Caki2 (cell line): ENCODE results near the gene PBX3. TPM values are rescaled to one million over a fixed set of nuclear protein-coding genes. Genes with fewer than 3 reads are reported as not detected.
A peak's percentile ranks its signal among the peaks of the same experiment; 100 is the strongest.
"Not testable (repeated sequence)": the region's sequence is repeated elsewhere in the genome, so short reads cannot be mapped to it uniquely, and the experiment has no call there.

Experiments used
- DNase-seq: peaks from one replicate; pipeline ENCODE4 v3.0.0-alpha.2; 2015; ENCODE audit warnings: low read depth
- in situ Hi-C: cut with HindIII; loops from 2 replicates; pipeline ENCODE4 v1.10.0; 2016; ENCODE audit warnings: low sequenced_read_pairs, low pct_unique_long_range_greater_than_20kb, mixed read lengths
- total RNA-seq: library from RNA; depleted of rRNA; stranded (reverse); fragments of >200 nt; shearing (Covaris generic); gene quantifications from 2 replicates; pipeline ENCODE4 v1.2.3, GENCODE V29; 2014; ENCODE audit warnings: low replicate concordance

The PBX3 gene
- total RNA-seq, 1 experiment from 2014 or later: 9.3 TPM

GRCh38 chr9:125766468-125767221 is 19.5 kb downstream of the PBX3 start:
- DNase-seq: no peak
- in situ Hi-C loops: no loop called here

- DNase-seq: no peak
- in situ Hi-C loops: no loop called here
Observed at GRCh38 chr9:125767349-125767748, 20.2 kb downstream of the PBX3 start.

GRCh38 chr9:125768803-125769202 is 21.6 kb downstream of the PBX3 start:
- in situ Hi-C loops: no loop called here
- DNase-seq: no peak

GRCh38 chr9:125771037-125771436 is 23.9 kb downstream of the PBX3 start:
- in situ Hi-C loops: no loop called here
- DNase-seq: no peak

- no peak for DNase-seq
- in situ Hi-C loops: no loop called here
Observed at GRCh38 chr9:125772740-125773139, 25.6 kb downstream of the PBX3 start.

GRCh38 chr9:125774106-125774505 is 26.9 kb downstream of the PBX3 start:
- DNase-seq: no peak
- in situ Hi-C loops: no loop called here

GRCh38 chr9:125776789-125777188 is 29.6 kb downstream of the PBX3 start:
- in situ Hi-C loops: not testable (repeated sequence)
- peak; percentile 5 for DNase-seq

GRCh38 chr9:125778538-125779219 is 31.5 kb downstream of the PBX3 start:
- in situ Hi-C loops: not testable (repeated sequence)

GRCh38 chr9:125779220-125779565 is 32.0 kb downstream of the PBX3 start:
- in situ Hi-C loops, DNase-seq: not testable (repeated sequence)

More at GRCh38 chr9:125778538-125779219, 31.5 kb downstream of the PBX3 start:
- not testable (repeated sequence) for DNase-seq

- in situ Hi-C loops: no loop called here
- DNase-seq: no peak
Observed at GRCh38 chr9:125782718-125783117, 35.5 kb downstream of the PBX3 start.

GRCh38 chr9:125784286-125785049 is 37.3 kb downstream of the PBX3 start:
- peak; percentile 54 for DNase-seq
- in situ Hi-C loops: no loop called here

- no peak for DNase-seq
- in situ Hi-C loops: no loop called here
Observed at GRCh38 chr9:125785248-125785751, 38.1 kb downstream of the PBX3 start.

GRCh38 chr9:125787715-125788114 is 40.5 kb downstream of the PBX3 start:
- in situ Hi-C loops: no loop called here

GRCh38 chr9:125789196-125789595 is 42.0 kb downstream of the PBX3 start:
- no peak for DNase-seq
- in situ Hi-C loops: no loop called here

More at GRCh38 chr9:125787715-125788114, 40.5 kb downstream of the PBX3 start:
- no peak for DNase-seq

GRCh38 chr9:125794708-125795107 is 47.5 kb downstream of the PBX3 start:
- in situ Hi-C loops: no loop called here
- no peak for DNase-seq

GRCh38 chr9:125795970-125796596 is 48.9 kb downstream of the PBX3 start:
- in situ Hi-C loops: no loop called here
- DNase-seq: no peak

GRCh38 chr9:125797930-125798329 is 50.8 kb downstream of the PBX3 start:
- DNase-seq: no peak
- in situ Hi-C loops: no loop called here

GRCh38 chr9:125803526-125803925 is 56.4 kb downstream of the PBX3 start:
- DNase-seq: no peak
- in situ Hi-C loops: no loop called here
